Testis (tissue), 5 donors: ENCODE data around the gene HES1. TPM values are rescaled to one million over a fixed set of nuclear protein-coding genes. Genes with fewer than 3 reads are reported as not detected.

Experiments used
- DNase-seq: peaks from one replicate; pipeline ENCODE4 v3.0.0-alpha.2; 2019
- H3K27ac ChIP-seq, 2 donors: fragments of 200-600 bp; sonication (generic); one replicate each; pipeline ENCODE4 v1.5.1; 2019
- H3K27me3 ChIP-seq: fragments of 200-600 bp; sonication (generic); one replicate; pipeline ENCODE4 v1.5.1; 2019
- H3K36me3 ChIP-seq: fragments of 200-600 bp; sonication (generic); one replicate; pipeline ENCODE4 v1.5.1; 2017; ENCODE audit warnings: low read depth; ENCODE audit errors: missing control alignments
- H3K4me1 ChIP-seq: fragments of 200-600 bp; sonication (generic); one replicate; pipeline ENCODE4 v1.5.1; 2019
- H3K4me3 ChIP-seq, 2 donors: fragments of 200-600 bp; sonication (generic); one replicate each; pipeline ENCODE4 v1.5.1; 2017 to 2019
- H3K9me3 ChIP-seq: fragments of 200-600 bp; sonication (generic); one replicate; pipeline ENCODE4 v1.5.1; 2017
- CTCF ChIP-seq, 3 experiments: fragments of 450-650 bp in 2 of 3; fragments of 200-600 bp in 1 of 3; sonication (generic) in 1 of 3; IDR thresholded peaks; one replicate each; pipeline ENCODE4 v1.5.1; 2016 to 2019; ENCODE audit warnings: antibody characterized with exemption in 3 of 3, mild to moderate bottlenecking in 2 of 3, moderate library complexity in 1 of 3
- POLR2A ChIP-seq: fragments of 450-650 bp; IDR thresholded peaks from one replicate; pipeline ENCODE4 v1.6.1; 2017; ENCODE audit warnings: antibody characterized with exemption, mild to moderate bottlenecking, moderate library complexity
- WGBS, 2 donors: methylation state at CpG; one replicate each; pipeline ENCODE4 v1.1.5; 2018; 5-methylcytosine and 5-hydroxymethylcytosine counted together
- intact Hi-C: fragments of 100-400 bp; cut with DNase I; formaldehyde crosslinking; loops from one replicate; pipeline ENCODE4 v1.15.1; 2023; ENCODE audit warnings: low total_unique reads
- long read RNA-seq, 2 donors: transcript quantifications; one replicate each; lab custom pipeline, GENCODE V29; 2026
- polyA plus RNA-seq: library from polyadenylated mRNA; stranded (reverse); fragments of 350-450 nt; fragmentation: Illumina TruSeq; extraction: RNeasy Lipid Tissue Mini Kit (QIAGEN cat#74804); gene quantifications from one replicate; pipeline ENCODE4 v1.2.3, GENCODE V29; 2014; ENCODE audit warnings: low read depth, low replicate concordance; ENCODE audit not compliant: insufficient read depth
- total RNA-seq, 2 donors: library from RNA; depleted of rRNA; stranded (reverse); fragments of >200 nt; gene quantifications; one replicate each; pipeline ENCODE4 v1.2.3, GENCODE V29; 2016

HES1 gene, protein sequence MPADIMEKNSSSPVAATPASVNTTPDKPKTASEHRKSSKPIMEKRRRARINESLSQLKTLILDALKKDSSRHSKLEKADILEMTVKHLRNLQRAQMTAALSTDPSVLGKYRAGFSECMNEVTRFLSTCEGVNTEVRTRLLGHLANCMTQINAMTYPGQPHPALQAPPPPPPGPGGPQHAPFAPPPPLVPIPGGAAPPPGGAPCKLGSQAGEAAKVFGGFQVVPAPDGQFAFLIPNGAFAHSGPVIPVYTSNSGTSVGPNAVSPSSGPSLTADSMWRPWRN
- 10 to 100 TPM; 38.9 to 41.1 TPM for total RNA-seq
- polyA plus RNA-seq: 17.5 TPM
- long read RNA-seq, donor 1, transcript HES1-201 (4 exons, 1,578 nt): major isoform, 41 of 43 reads
- long read RNA-seq, donor 1, partial matches to known transcripts: 0 of 43 reads
- long read RNA-seq, donor 1, other reads (novel, unspliced or antisense): 0 of 43 reads
- long read RNA-seq, donor 2, transcript HES1-201 (4 exons, 1,578 nt): major isoform, 15 of 27 reads
- long read RNA-seq, donor 2, partial matches to known transcripts: 12 of 27 reads
- long read RNA-seq, donor 2, other reads (novel, unspliced or antisense): 0 of 27 reads

DNA sequence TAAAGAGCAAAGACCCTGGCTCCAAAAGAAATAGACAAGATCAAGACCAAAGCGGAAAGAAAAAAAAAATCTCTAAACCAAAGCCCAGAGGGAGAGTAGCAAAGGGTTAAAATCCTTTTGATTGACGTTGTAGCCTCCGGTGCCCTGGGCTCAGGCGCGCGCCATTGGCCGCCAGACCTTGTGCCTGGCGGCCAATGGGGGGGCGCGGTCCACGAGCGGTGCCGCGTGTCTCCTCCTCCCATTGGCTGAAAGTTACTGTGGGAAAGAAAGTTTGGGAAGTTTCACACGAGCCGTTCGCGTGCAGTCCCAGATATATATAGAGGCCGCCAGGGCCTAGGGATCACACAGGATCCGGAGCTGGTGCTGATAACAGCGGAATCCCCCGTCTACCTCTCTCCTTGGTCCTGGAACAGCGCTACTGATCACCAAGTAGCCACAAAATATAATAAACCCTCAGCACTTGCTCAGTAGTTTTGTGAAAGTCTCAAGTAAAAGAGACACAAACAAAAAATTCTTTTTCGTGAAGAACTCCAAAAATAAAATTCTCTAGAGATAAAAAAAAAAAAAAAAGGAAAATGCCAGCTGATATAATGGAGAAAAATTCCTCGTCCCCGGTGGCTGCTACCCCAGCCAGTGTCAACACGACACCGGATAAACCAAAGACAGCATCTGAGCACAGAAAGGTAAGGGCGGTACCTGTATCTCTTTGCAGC lies at the start of gene HES1:
Gene HES1 (plus strand): TSS at position 343 of the 713 bp plus-strand sequence. CDS start 233 bp downstream, at position 576.
- WGBS, 2 donors: 0% methylated on average over 29 of the region's 29 CpGs
- H3K27ac ChIP-seq: peak within 1 kb of the TSS; percentile 87 to 93
- intact Hi-C loops: loop anchor here (2.0 to 5.0 kb wide), 2 partner anchors 133 to 136 kb away; no protein-coding TSS in a partner anchor
- H3K9me3 ChIP-seq: no peaks in the 10 kb centered on the region
- peak; percentile 97 for DNase-seq
- H3K4me3 ChIP-seq: peak within 1 kb of the TSS; percentile 57 to 73
- TF ChIP-seq POLR2A (no peak), CTCF (IDR thresholded peaks at IDR 0.05) (peak in 1 of 3 experiments; percentile 11)
- no peaks in the 10 kb centered on the region for H3K36me3 ChIP-seq
- H3K27me3 ChIP-seq: no peaks in the 10 kb centered on the region
- H3K4me1 ChIP-seq: peaks cover 48% of the 10 kb centered on the region

- 84 to 87% methylated on average over 8 to 12 of the region's 12 CpGs for WGBS, 2 donors
- no peaks in the 10 kb centered on the region for H3K36me3 ChIP-seq
- no peaks in the 10 kb centered on the region for H3K27me3 ChIP-seq
- H3K4me3 ChIP-seq: no peak overlapping the region
- no peak overlapping the region for H3K27ac ChIP-seq
- DNase-seq: no peak
- H3K9me3 ChIP-seq: no peaks in the 10 kb centered on the region
- no peaks in the 10 kb centered on the region for H3K4me1 ChIP-seq
- intact Hi-C loops: no loop called here
- TF ChIP-seq CTCF (IDR thresholded peaks at IDR 0.05) (no peak), POLR2A (no peak)
Measured at GRCh38 chr3:194086388-194087075, 49.4 kb upstream of the HES1 start.

DNA sequence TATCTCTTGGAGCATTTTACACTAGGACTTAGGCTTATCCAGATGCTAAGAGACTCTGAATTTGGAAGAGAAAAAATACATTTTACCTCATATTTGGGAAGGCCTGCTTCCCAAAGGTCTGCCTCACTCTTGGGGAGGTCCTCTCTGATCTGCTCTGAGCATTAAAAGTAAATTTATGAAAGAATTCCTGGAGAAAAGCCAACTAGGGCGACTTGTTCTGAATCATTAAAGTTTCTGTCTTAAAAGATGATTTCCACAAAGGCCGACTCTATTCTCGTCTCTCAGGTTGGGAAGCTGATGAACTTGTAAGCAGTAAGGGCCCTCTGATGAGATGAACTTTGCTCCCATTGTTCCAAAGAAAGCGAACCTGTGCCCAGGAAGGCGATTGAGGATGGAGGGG lies 48.7 kb upstream of the HES1 start:
- no peaks in the 10 kb centered on the region for H3K27me3 ChIP-seq
- H3K9me3 ChIP-seq: no peaks in the 10 kb centered on the region
- TF ChIP-seq POLR2A: no peak
- TF ChIP-seq CTCF (IDR thresholded peaks at IDR 0.05): no peak
- no peak for DNase-seq
- H3K27ac ChIP-seq: no peak overlapping the region
- no peak overlapping the region for H3K4me3 ChIP-seq
- no peaks in the 10 kb centered on the region for H3K36me3 ChIP-seq
- intact Hi-C loops: no loop called here
- no peaks in the 10 kb centered on the region for H3K4me1 ChIP-seq
- 87 to 90% methylated on average over 5 of the region's 5 CpGs for WGBS, 2 donors

- Histone ChIP-seq H3K4me3 (no peak overlapping the region), H3K36me3 (no peaks in the 10 kb centered on the region), H3K27me3 (no peaks in the 10 kb centered on the region), H3K27ac (no peak overlapping the region), H3K4me1 (no peaks in the 10 kb centered on the region), H3K9me3 (no peaks in the 10 kb centered on the region)
- DNase-seq: no peak
- WGBS, 2 donors: 76 to 88% methylated on average over 11 of the region's 11 CpGs
- TF ChIP-seq POLR2A (no peak), CTCF (IDR thresholded peaks at IDR 0.05) (no peak)
- intact Hi-C loops: no loop called here
Measured at GRCh38 chr3:194087995-194088855, 47.7 kb upstream of the HES1 start.
